DND-41 (cell line): ENCODE measurements around the gene HIVEP2.

Experiments used
- EZH2 ChIP-seq: IDR thresholded peaks from 3 replicates; pipeline ENCODE4 v1.6.1; 2012; ENCODE audit warnings: borderline replicate concordance, low read depth, mild to moderate bottlenecking, moderate library complexity, low read length, inconsistent platforms; ENCODE audit not compliant: severe bottlenecking
- TF ChIP-seq, protein P1 (sequence below): IDR thresholded peaks from 2 replicates; pipeline ENCODE4 v1.5.1; 2012; ENCODE audit warnings: borderline replicate concordance, low read length, moderate library complexity, mild to moderate bottlenecking; ENCODE audit not compliant: poor library complexity, severe bottlenecking; ENCODE audit errors: extremely low read depth

DNA sequence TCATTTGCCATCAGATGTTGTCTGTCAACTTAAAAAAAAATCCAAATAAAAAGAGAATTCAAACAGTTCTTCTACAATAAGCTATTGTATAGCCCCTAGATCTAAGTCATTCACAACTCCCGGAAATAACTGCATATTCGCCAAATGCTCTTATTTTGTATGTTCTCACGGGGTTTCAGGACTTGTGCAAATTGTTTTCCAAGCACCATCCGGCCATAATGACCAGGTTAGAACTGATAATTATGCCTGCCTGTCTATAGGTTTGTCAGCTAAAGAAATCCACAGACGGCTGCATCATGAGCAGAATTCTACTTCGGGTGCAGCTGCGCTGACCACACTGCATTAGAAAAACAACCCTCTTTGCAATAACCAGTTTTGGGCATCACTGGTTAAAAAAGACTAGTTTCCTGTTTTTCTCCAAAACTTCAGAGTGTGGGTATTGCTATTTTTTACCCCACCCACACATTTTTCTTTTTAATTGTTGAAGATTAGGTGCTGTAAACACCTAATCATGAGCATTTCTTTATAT, 87.7 kb downstream of the HIVEP2 start:
- TF ChIP-seq, protein P1, sequence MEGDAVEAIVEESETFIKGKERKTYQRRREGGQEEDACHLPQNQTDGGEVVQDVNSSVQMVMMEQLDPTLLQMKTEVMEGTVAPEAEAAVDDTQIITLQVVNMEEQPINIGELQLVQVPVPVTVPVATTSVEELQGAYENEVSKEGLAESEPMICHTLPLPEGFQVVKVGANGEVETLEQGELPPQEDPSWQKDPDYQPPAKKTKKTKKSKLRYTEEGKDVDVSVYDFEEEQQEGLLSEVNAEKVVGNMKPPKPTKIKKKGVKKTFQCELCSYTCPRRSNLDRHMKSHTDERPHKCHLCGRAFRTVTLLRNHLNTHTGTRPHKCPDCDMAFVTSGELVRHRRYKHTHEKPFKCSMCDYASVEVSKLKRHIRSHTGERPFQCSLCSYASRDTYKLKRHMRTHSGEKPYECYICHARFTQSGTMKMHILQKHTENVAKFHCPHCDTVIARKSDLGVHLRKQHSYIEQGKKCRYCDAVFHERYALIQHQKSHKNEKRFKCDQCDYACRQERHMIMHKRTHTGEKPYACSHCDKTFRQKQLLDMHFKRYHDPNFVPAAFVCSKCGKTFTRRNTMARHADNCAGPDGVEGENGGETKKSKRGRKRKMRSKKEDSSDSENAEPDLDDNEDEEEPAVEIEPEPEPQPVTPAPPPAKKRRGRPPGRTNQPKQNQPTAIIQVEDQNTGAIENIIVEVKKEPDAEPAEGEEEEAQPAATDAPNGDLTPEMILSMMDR: no peak
- no peak for TF ChIP-seq EZH2
